Activated CD8-positive, alpha-beta T cell treated with anti-CD3 and anti-CD28 coated beads for 36 hours (primary cell): Measurements from ENCODE around the gene TMEM168. TPM values are rescaled to one million over a fixed set of nuclear protein-coding genes. Genes with fewer than 3 reads are reported as not detected.

Source experiments
- ATAC-seq: fragments of 200-7000 bp; cut with Tn5 transposase; one replicate; pipeline ENCODE4 v1.10.0; 2021; ENCODE audit warnings: mild to moderate bottlenecking, moderate library complexity
- CTCF ChIA-PET: fragments of 350-600 bp; sonication (Branson Sonifier 250); formaldehyde crosslinking; loops from one replicate; lab custom pipeline; 2021; ENCODE audit warnings: antibody characterized with exemption; lab: Charles Lee
- POLR2A ChIA-PET: fragments of 350-600 bp; sonication (Branson Sonifier 250); formaldehyde crosslinking; loops from one replicate; lab custom pipeline; 2021; ENCODE audit warnings: antibody characterized with exemption; lab: Charles Lee
- DNase-seq: peaks from one replicate; pipeline ENCODE4 v3.0.0-alpha.2; 2020
- H3K27ac Mint-ChIP-seq: one replicate; pipeline ENCODE4 v1.8.0; 2021; ENCODE audit warnings: mild to moderate bottlenecking, mixed read lengths
- H3K27me3 Mint-ChIP-seq: one replicate; pipeline ENCODE4 v1.8.0; 2021; ENCODE audit warnings: mixed read lengths
- H3K36me3 Mint-ChIP-seq: one replicate; pipeline ENCODE4 v1.8.0; 2021; ENCODE audit warnings: low read depth, mixed read lengths
- H3K4me1 Mint-ChIP-seq: one replicate; pipeline ENCODE4 v1.8.0; 2021; ENCODE audit warnings: low read depth, mixed read lengths
- H3K4me3 Mint-ChIP-seq: one replicate; pipeline ENCODE4 v1.8.0; 2021; ENCODE audit warnings: mild to moderate bottlenecking, moderate library complexity, mixed read lengths
- H3K9me3 Mint-ChIP-seq: one replicate; pipeline ENCODE4 v1.8.0; 2021; ENCODE audit warnings: mixed read lengths
- intact Hi-C: fragments of 100-400 bp; cut with micrococcal nuclease; formaldehyde crosslinking; loops from one replicate; pipeline ENCODE4 v1.10.0; 2022
- total RNA-seq, 2 experiments: library from RNA; stranded (reverse); gene quantifications; one replicate each; pipeline ENCODE4 v1.2.3, GENCODE V29; 2021
- TF ChIP-seq, protein P1 (sequence below): fragments of 200-600 bp; IDR thresholded peaks from one replicate; pipeline ENCODE4 v1.8.0; 2022; ENCODE audit warnings: antibody characterized with exemption, mild to moderate bottlenecking

Gene TMEM168
- total RNA-seq, 2 experiments from 2014 or later, result 15.2 to 15.5 TPM

DNA sequence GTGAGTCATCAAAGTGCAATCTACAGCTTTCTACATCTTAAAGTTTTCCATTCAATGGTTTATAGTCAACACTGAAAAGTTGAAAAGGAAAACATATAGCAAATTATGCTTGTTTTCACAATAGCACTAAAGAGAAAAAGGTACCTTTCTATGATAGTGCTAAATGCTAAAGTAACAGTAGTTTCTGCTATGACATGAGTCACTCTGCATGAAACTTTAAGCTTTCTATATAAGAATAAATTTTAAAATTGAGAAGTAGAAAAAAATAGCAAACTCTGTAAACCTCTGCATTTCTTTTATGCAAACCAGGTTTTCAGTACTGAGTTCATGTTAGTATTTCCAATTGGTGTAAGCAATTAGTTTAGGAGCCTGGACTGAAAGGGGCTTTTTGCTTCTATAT lies 31.2 kb upstream of the TMEM168 start:
- no peak for DNase-seq
- Mint-ChIP-seq H3K27ac (no peak overlapping the region), H3K36me3 (peaks cover 33% of the 10 kb centered on the region), H3K4me1 (no peaks in the 10 kb centered on the region), H3K9me3 (peaks cover 5% of the 10 kb centered on the region), H3K27me3 (no peaks in the 10 kb centered on the region), H3K4me3 (no peak overlapping the region)
- ChIA-PET CTCF (no interaction called here), POLR2A (no interaction called here)
- intact Hi-C loops, result no loop called here
- ATAC-seq, result no peak
- TF ChIP-seq, protein P1, sequence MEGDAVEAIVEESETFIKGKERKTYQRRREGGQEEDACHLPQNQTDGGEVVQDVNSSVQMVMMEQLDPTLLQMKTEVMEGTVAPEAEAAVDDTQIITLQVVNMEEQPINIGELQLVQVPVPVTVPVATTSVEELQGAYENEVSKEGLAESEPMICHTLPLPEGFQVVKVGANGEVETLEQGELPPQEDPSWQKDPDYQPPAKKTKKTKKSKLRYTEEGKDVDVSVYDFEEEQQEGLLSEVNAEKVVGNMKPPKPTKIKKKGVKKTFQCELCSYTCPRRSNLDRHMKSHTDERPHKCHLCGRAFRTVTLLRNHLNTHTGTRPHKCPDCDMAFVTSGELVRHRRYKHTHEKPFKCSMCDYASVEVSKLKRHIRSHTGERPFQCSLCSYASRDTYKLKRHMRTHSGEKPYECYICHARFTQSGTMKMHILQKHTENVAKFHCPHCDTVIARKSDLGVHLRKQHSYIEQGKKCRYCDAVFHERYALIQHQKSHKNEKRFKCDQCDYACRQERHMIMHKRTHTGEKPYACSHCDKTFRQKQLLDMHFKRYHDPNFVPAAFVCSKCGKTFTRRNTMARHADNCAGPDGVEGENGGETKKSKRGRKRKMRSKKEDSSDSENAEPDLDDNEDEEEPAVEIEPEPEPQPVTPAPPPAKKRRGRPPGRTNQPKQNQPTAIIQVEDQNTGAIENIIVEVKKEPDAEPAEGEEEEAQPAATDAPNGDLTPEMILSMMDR, result no peak

DNA sequence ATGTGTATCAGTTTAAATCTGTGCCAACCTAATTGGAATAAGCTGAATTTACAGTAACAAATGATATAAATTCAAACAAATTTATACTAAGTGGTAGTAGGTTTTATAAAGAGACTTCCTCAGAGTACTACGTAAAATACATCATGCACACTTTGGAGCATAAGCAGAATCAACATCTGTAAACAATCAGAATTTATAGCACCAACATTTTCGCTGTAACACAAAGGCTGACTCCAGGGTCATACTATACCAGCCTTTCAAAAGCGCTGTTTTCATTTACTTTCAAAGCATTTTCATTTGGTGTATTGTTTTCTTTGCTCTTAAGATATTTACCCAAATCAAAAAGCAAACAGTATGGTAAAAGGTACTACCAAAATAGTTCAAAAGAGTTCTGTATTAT lies 29.3 kb upstream of the TMEM168 start:
- H3K36me3 Mint-ChIP-seq, result peaks cover 22% of the 10 kb centered on the region
- H3K4me1 Mint-ChIP-seq, result no peaks in the 10 kb centered on the region
- ATAC-seq (no peak), DNase-seq (no peak)
- H3K4me3 Mint-ChIP-seq, result no peak overlapping the region
- intact Hi-C loops, result no loop called here
- ChIA-PET POLR2A (no interaction called here), CTCF (interaction anchor here (0.6 to 2.7 kb wide), 2 partner anchors 10 to 270 kb away, joined by 3 to 8 read pairs; no protein-coding TSS in a partner anchor)
- TF ChIP-seq, protein P1, result no peak
- H3K27ac Mint-ChIP-seq, result no peak overlapping the region
- peaks cover 10% of the 10 kb centered on the region for H3K9me3 Mint-ChIP-seq
- H3K27me3 Mint-ChIP-seq, result no peaks in the 10 kb centered on the region

DNA sequence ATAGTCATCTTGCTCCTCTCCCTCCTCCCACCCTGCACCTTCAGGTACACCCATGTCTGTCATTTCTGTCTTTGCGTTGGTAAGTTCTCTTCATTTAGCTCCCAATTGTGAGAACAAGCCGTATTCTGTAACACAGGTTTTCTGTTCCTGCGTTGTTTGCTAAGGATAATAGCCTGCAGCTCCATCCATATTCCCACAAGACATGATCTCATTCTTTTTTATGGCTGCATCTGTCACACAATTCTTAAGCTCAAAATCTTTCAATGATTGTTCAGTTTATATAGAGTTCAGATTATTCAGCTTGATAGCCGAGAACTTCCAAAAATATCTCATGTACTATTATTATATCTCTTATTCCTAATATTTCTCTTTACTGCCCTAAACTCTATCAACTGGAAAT lies 16.0 kb upstream of the TMEM168 start:
- H3K36me3 Mint-ChIP-seq, result no peaks in the 10 kb centered on the region
- ChIA-PET CTCF (interaction anchor here (0.9 kb wide), 1 partner anchor 93 kb away, joined by 3 read pairs; no protein-coding TSS in a partner anchor), POLR2A (interaction anchor here (0.7 kb wide), 1 partner anchor 11 kb away, joined by 3 read pairs; no protein-coding TSS in a partner anchor)
- peaks cover 13% of the 10 kb centered on the region for H3K27me3 Mint-ChIP-seq
- intact Hi-C loops, result no loop called here
- no peak overlapping the region for H3K4me3 Mint-ChIP-seq
- no peak for DNase-seq
- H3K27ac Mint-ChIP-seq, result no peak overlapping the region
- ATAC-seq, result no peak
- TF ChIP-seq, protein P1, result no peak
- H3K4me1 Mint-ChIP-seq, result no peaks in the 10 kb centered on the region
- H3K9me3 Mint-ChIP-seq, result peaks cover 4% of the 10 kb centered on the region

DNA sequence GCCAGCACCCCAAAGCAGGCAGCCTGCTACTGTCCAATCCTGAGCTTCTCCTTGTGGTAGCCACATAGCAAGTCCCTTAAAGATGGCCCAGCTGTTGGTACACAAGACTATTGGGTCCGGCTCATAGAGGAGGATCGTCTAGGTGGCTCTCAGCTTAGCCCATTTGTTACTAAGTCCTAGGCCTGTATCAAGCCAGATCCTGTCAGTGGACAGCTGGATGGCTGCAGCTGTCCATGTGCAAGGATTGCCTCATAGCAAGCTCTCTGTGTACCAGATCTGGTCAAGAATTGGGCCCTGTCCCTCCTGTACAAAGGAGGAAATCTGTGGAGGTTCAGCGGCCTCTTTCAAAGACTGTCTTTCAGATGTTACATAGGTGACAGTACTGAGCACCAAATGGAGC lies 12.2 kb upstream of the TMEM168 start:
- POLR2A ChIA-PET, result interaction anchor here (0.6 kb wide), 1 partner anchor 1573 kb away, joined by 3 read pairs; no protein-coding TSS in a partner anchor
- no peak overlapping the region for H3K4me3 Mint-ChIP-seq
- no peak overlapping the region for H3K27ac Mint-ChIP-seq
- ATAC-seq (no peak), DNase-seq (no peak)
- no peaks in the 10 kb centered on the region for H3K36me3 Mint-ChIP-seq
- H3K9me3 Mint-ChIP-seq, result no peaks in the 10 kb centered on the region
- H3K4me1 Mint-ChIP-seq, result no peaks in the 10 kb centered on the region
- TF ChIP-seq, protein P1, result no peak
- intact Hi-C loops, result no loop called here
- CTCF ChIA-PET, result no interaction called here
- H3K27me3 Mint-ChIP-seq, result peaks cover 3% of the 10 kb centered on the region

DNA sequence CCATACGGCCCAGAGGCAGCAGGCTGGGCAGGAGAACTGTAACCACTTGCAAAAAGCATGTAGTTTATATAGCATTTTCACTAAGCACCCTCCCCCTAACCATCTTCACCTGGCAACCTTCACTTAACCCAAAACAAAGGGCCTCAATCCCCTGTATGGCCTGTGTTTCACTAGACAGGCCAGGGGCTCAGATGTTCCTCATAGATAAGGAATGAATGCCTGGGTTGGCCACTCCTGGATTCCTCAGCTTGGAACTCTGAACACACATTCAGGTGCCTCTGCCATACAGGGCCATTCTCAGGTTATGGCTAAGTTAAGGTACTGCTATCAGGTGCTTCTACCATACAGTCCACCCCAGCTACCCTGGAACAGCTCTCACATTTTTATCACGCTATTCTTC lies 10.3 kb upstream of the TMEM168 start:
- Mint-ChIP-seq H3K27ac (no peak overlapping the region), H3K4me1 (no peaks in the 10 kb centered on the region), H3K9me3 (no peaks in the 10 kb centered on the region), H3K36me3 (no peaks in the 10 kb centered on the region), H3K27me3 (no peaks in the 10 kb centered on the region), H3K4me3 (no peak overlapping the region)
- DNase-seq (no peak), ATAC-seq (no peak)
- ChIA-PET CTCF (interaction anchor here (1.3 to 2.0 kb wide), 2 partner anchors 7 to 17 kb away, joined by 3 to 7 read pairs; no protein-coding TSS in a partner anchor), POLR2A (no interaction called here)
- TF ChIP-seq, protein P1, result no peak
- intact Hi-C loops, result no loop called here
